HUES64 (cell line): ENCODE measurements around the gene USP32.
"Not testable (repeated sequence)": the region's sequence is repeated elsewhere in the genome, so short reads cannot be mapped to it uniquely, and the experiment has no call there.

Source experiments
- H3K27ac ChIP-seq: 2 replicates; pipeline ENCODE4 v1.7.0; 2013; ENCODE audit warnings: low read depth, low read length, inconsistent platforms
- H3K27me3 ChIP-seq: 2 replicates; pipeline ENCODE4 v1.6.1; 2013; ENCODE audit warnings: mild to moderate bottlenecking, low read length; ENCODE audit not compliant: insufficient read depth
- H3K36me3 ChIP-seq: 2 replicates; pipeline ENCODE4 v1.6.1; 2013; ENCODE audit warnings: mild to moderate bottlenecking, low read length; ENCODE audit not compliant: insufficient read depth
- H3K4me1 ChIP-seq: 2 replicates; pipeline ENCODE4 v1.6.1; 2013; ENCODE audit warnings: mild to moderate bottlenecking, low read length, moderate library complexity; ENCODE audit not compliant: insufficient read depth
- H3K4me3 ChIP-seq: 2 replicates; pipeline ENCODE4 v1.5.1; 2013; ENCODE audit warnings: mild to moderate bottlenecking, low read length, moderate library complexity
- H3K9ac ChIP-seq: 2 replicates; pipeline ENCODE4 v1.6.1; 2013; ENCODE audit warnings: mild to moderate bottlenecking, low read depth, low read length
- H3K9me3 ChIP-seq: 2 replicates; pipeline ENCODE4 v1.6.1; 2013; ENCODE audit warnings: low read depth, low read length; ENCODE audit not compliant: insufficient read depth
- WGBS: fragments of 150-250, 120-280 bp; methylation state at CpG from one replicate; pipeline ENCODE4 v1.1.7; 2013; ENCODE audit warnings: missing lambda C conversion rate; 5-methylcytosine and 5-hydroxymethylcytosine counted together

USP32 gene

DNA sequence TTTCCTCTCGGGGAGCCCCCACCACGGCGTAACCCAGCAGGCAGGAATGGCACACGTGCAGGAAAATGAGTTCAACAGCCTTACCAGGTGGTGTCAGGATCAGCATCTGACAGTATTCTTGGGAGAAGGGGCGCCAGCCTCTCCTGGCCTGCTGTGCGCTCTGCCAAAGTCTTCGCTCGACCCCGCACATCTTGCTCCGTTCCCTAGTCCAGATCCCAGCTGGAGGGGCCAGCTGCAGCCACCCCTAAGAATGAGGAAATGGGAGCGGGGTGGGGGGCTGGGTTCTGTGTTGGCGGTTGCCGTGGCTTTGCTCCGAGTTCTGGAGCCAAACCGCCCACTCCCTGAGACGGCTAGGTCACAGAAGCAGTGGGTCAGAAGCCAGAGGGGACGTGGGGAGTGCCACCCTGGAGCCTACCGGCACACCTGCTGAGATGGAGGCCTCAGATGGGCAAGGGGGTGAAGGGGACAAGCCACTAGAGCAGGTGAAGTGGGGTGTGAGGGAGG is 30.3 kb upstream of the USP32 start, which contains the start of gene CHCT1:
TSS of gene CHCT1 (plus strand) at position 328 of the 504 bp plus-strand sequence. CDS start at position 432, 104 bp downstream.
- H3K27me3 ChIP-seq: peaks cover 11% of the 10 kb centered on the region
- no peaks in the 10 kb centered on the region for H3K36me3 ChIP-seq
- 72% methylated on average over 18 of the region's 18 CpGs for WGBS
- peak within 1 kb of the TSS; percentile 81 for H3K9ac ChIP-seq
- H3K4me1 ChIP-seq: no peaks in the 10 kb centered on the region
- no peaks in the 10 kb centered on the region for H3K9me3 ChIP-seq
- no peak within 1 kb of the TSS; the same call in 1 of the 2 replicates for H3K27ac ChIP-seq
- H3K4me3 ChIP-seq: peak within 1 kb of the TSS; percentile 75

DNA sequence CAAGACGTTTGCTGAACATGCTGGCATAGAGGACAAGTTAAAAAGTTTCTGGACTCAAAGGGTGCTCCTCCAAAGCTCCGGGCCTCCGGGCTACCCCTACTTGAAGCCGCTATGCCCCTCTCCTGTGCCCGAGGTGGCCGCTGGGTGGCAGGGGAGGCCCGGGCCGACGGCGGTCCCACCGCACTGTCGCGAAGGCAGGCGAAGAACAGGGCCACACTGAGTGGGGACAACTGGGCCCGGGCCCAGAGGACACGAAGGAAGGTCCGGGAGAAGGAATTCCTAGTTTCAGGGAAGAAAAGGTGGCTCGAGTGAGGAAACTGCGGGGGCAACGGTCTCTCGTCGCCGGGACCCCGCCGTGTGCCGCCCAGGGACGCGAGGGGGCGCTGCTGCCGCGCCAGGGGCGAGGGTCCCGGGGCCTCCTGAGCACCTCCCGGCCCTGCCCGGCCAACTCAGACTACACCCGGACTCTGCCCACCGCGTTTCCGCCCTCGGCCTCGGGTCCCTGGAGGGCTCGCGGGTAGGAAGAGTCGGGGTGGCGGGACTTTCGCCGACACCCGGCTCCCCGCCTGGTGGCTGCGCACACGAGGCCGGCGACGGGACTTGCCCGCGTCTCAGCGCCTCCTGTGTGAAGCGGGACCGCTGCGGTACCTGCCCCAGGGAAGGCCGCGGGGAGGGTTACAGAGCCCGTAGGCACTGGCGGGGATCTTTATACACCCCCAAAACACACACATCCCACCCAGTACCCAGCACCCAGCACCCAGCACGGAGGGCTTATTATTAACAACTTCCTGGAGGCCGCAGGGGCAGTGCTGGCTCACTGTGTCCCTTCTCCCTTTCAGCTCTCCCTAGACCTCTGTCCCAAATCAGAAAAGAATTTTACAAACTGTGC is 29.6 kb upstream of the USP32 start:
- H3K9ac ChIP-seq: peak overlapping the region; percentile 81
- 4% methylated on average over 66 of the region's 66 CpGs for WGBS

DNA sequence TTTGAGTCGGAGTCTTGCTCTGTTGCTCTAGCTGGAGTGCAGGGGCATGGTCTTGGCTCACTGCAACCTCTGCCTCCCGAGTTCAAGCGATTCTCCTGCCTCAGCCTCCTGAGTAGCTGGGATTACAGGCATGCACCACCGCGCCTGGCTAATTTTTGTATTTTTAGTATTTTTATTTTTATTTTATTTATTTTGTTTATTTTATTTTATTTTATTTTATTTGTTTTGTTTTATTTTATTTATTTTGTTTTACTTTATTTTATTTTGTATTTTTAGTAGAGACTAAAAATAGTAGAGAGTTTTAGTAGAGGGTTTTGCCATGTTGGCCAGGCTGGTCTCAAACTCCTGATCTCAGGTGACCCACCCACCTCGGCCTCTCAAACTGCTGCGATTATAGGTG is 27.9 kb upstream of the USP32 start:
- peaks cover 11% of the 10 kb centered on the region for H3K27me3 ChIP-seq
- not testable (repeated sequence) for H3K36me3 ChIP-seq, H3K4me1 ChIP-seq, H3K9ac ChIP-seq, H3K27ac ChIP-seq, H3K4me3 ChIP-seq, H3K9me3 ChIP-seq
- WGBS: 98% methylated on average over 4 of the region's 7 CpGs

More for the DNA sequence above, 29.6 kb upstream of the USP32 start:
- Histone ChIP-seq H3K9me3 (no peaks in the 10 kb centered on the region), H3K27me3 (peaks cover 11% of the 10 kb centered on the region), H3K4me1 (no peaks in the 10 kb centered on the region), H3K4me3 (peak overlapping the region; percentile 75), H3K36me3 (no peaks in the 10 kb centered on the region), H3K27ac (no peak overlapping the region; the same call in 1 of the 2 replicates)

DNA sequence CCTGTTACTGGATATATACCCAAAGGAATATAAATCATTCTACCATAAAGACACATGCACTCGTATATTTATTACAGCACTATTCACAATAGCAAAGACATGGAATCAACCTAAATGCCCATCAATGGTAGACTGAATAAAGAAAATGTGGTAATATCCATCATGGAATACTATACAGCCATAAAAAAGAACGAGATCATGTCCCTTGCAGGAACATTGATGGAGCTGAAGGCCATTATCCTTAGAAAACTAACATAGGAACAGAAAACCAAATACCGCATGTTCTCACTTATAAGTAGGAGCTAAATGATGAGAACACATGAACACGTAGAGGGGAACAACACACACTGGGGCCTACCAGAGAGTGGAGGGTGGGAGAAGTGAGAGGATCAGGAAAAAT is 27.1 kb upstream of the USP32 start:
- not testable (repeated sequence) for H3K36me3 ChIP-seq, H3K4me3 ChIP-seq, H3K27ac ChIP-seq, H3K9me3 ChIP-seq, H3K9ac ChIP-seq, H3K4me1 ChIP-seq
- peaks cover 11% of the 10 kb centered on the region for H3K27me3 ChIP-seq
- 92% methylated on average over 4 of the region's 4 CpGs for WGBS

DNA sequence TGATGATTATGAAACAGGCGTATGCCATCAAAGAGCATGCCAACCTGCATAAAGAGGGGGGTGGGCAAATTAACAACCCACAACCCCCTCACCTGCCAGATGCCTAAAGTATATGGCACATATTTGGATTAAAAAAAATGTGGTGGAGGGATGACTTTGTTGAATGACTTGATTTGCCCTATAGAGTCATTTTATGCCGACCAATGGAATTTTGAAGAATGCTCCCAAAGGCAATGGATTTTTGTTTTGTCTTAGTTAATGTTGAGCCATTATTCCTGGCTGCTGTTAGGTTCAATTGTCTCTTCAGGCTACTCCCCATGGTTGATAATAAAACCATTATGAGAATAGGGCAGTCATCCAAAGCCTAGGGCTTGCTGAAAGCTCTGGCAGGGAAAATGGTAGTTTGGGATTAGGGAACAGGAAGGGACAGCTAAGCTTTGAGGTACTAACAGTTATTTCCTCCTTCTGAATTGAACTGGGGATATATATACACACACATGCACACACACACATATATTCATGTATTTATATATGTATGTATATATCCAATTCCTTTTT is 24.5 kb upstream of the USP32 start:
- Histone ChIP-seq H3K9me3 (no peaks in the 10 kb centered on the region), H3K27me3 (no peaks in the 10 kb centered on the region), H3K9ac (no peak overlapping the region), H3K4me1 (no peaks in the 10 kb centered on the region), H3K4me3 (no peak overlapping the region), H3K27ac (no peak overlapping the region), H3K36me3 (no peaks in the 10 kb centered on the region)
- 90% methylated on average over 1 of the region's 2 CpGs for WGBS

DNA sequence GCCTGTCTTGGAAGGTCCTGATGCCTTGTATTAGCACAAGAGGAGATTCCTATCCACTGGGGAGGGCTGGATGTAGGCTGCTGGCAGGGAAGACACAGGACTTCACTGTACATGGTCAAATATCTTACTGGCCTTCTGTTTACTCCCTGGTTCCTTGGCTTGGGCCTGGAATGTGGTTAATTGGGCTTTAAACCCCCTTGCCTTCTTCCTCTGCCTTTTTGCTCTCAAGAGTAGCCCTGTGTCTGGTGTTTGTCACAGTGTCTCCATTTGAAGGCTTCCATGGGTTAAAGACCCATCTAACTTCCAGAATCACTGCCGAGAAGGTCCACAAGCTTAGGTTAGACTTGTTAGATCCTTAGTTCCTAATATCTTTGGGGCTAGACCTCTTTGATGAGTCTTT is 23.2 kb upstream of the USP32 start:
- H3K27me3 ChIP-seq: no peaks in the 10 kb centered on the region
- no peak overlapping the region for H3K27ac ChIP-seq
- WGBS: 95% methylated on average over 1 of the region's 1 CpG
- H3K9me3 ChIP-seq: no peaks in the 10 kb centered on the region
- H3K4me1 ChIP-seq: no peaks in the 10 kb centered on the region
- H3K4me3 ChIP-seq: no peak overlapping the region
- H3K9ac ChIP-seq: no peak overlapping the region
- no peaks in the 10 kb centered on the region for H3K36me3 ChIP-seq

DNA sequence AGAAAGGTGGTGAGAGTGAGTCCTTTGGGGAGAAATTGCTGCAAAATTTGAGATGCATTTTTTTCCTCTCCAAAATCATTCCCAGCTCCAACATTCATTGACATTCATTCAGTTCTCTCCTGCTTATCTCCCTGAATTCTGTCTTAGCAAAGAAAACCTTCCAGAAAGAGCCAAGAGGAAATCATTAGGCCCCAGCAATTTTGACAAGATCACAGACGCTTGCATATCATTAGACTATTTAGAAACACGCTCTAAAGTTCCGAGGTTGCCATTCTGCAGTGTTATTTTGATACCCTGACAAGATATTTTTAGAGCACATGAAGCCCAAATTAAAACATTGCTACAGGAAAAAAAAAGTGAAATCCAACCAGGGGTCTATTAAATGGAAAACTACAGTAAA is 20.8 kb upstream of the USP32 start:
- H3K27ac ChIP-seq: no peak overlapping the region
- H3K9me3 ChIP-seq: no peaks in the 10 kb centered on the region
- no peaks in the 10 kb centered on the region for H3K36me3 ChIP-seq
- H3K4me1 ChIP-seq: no peaks in the 10 kb centered on the region
- 94% methylated on average over 3 of the region's 3 CpGs for WGBS
- H3K27me3 ChIP-seq: no peaks in the 10 kb centered on the region
- H3K4me3 ChIP-seq: no peak overlapping the region
- H3K9ac ChIP-seq: no peak overlapping the region

DNA sequence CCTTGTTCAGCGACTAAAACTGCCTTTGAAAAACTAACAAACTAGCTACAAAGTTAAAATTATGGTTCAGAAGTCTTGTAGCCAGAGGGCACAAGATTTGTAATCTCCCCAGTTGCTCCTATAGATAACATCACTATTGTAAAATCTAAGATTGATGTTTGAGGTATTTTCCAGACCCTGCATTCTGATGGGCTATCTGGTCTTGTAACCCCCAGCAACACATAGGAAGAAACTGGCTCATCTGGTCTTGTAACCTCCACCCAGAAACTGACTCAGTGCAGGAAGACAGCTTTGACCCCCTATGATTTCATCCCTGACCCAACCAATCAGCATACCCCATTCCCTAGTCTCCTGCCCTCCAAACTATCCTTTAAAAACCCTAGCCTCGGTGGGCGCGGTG is 18.1 kb upstream of the USP32 start:
- H3K4me3 ChIP-seq: no peak overlapping the region
- H3K9ac ChIP-seq: no peak overlapping the region
- H3K9me3 ChIP-seq: no peaks in the 10 kb centered on the region
- WGBS: 94% methylated on average over 4 of the region's 4 CpGs
- no peak overlapping the region for H3K27ac ChIP-seq
- H3K4me1 ChIP-seq: no peaks in the 10 kb centered on the region
- H3K36me3 ChIP-seq: no peaks in the 10 kb centered on the region
- H3K27me3 ChIP-seq: no peaks in the 10 kb centered on the region

DNA sequence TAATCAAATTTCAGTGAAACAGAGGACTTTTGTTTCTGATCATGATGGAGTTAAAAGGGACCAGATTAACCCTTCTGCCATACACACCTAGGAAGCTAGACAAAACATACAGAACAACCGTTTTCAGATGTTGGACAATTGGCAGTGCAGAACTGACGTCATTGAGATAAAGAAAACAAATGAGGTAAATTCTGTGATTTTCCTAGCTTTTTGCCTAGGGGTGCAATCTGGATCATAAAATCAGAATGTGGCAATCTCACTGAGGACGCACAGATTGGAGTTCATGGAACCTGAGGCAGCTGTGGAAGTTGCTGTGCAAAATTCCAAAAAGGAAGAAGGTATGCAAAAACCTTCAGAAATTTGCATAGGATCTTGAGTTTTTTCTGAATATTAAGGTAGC is 15.0 kb upstream of the USP32 start:
- Histone ChIP-seq H3K4me3 (no peak overlapping the region), H3K27me3 (no peaks in the 10 kb centered on the region), H3K36me3 (no peaks in the 10 kb centered on the region), H3K9me3 (no peaks in the 10 kb centered on the region), H3K4me1 (no peaks in the 10 kb centered on the region; the same call in 1 of the 2 replicates), H3K27ac (no peak overlapping the region), H3K9ac (no peak overlapping the region)
- WGBS: 95% methylated on average over 3 of the region's 3 CpGs

DNA sequence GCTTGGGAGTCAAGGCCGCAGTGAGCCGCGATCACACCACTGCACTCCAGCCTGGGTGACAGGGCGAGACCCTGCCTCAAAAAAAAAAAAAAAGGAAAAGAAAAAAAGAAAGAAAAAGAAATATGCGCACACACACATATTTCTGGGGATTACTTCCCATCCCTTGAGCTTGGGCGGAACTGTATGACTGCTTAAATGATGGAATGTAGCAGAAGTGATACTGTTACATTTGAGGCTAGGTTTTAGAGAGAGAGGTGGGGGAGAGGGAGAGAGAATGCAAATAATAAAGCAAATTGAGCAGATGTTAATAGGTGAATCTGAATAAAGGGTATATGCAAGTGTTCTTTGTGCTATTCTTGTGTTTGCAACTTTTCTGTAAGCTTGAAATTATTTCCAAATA is 12.0 kb upstream of the USP32 start:
- H3K4me3 ChIP-seq: no peak overlapping the region
- no peaks in the 10 kb centered on the region for H3K36me3 ChIP-seq
- H3K27ac ChIP-seq: no peak overlapping the region
- H3K9ac ChIP-seq: no peak overlapping the region
- H3K27me3 ChIP-seq: no peaks in the 10 kb centered on the region
- no peaks in the 10 kb centered on the region; the same call in 1 of the 2 replicates for H3K4me1 ChIP-seq
- no peaks in the 10 kb centered on the region for H3K9me3 ChIP-seq
- 94% methylated on average over 6 of the region's 6 CpGs for WGBS

DNA sequence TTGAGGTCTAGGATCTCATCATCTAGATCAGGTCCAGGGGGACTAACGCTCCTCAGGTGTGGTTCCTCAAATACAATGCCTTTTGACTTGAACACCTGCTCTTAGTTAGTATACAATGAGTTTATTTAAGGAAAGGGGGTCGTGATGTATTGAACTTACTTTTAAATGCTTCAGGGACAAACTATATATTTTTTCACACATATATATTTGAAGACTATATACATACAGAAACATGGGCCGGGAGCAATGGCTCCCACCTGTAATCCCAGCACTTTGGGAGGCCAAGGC is 11.5 kb upstream of the USP32 start:
- H3K9ac ChIP-seq: no peak overlapping the region
- no peaks in the 10 kb centered on the region; the same call in 1 of the 2 replicates for H3K4me1 ChIP-seq
- H3K9me3 ChIP-seq: no peaks in the 10 kb centered on the region
- H3K27me3 ChIP-seq: no peaks in the 10 kb centered on the region
- H3K27ac ChIP-seq: no peak overlapping the region
- H3K36me3 ChIP-seq: no peaks in the 10 kb centered on the region
- H3K4me3 ChIP-seq: no peak overlapping the region
- WGBS: 97% methylated on average over 2 of the region's 3 CpGs
